Choroid plexus epithelial cell (primary cell): ENCODE data around the gene BZW2.
"Not testable (repeated sequence)": the region's sequence is repeated elsewhere in the genome, so short reads cannot be mapped to it uniquely, and the experiment has no call there.

Experiments
- DNase-seq: peaks from one replicate; pipeline ENCODE4 v3.0.0-alpha.2; 2010; ENCODE audit warnings: low read depth
- H3K4me3 ChIP-seq: 2 replicates; pipeline ENCODE4 v1.5.1; 2011; ENCODE audit warnings: low read depth, mild to moderate bottlenecking, control low read depth, low read length, moderate library complexity
- TF ChIP-seq, protein P1 (sequence below): conservative IDR thresholded peaks from 2 replicates; pipeline ENCODE4 v1.5.1; 2011; ENCODE audit warnings: low read depth, mild to moderate bottlenecking, control low read depth, inconsistent platforms, low read length, moderate library complexity

The BZW2 gene

DNA sequence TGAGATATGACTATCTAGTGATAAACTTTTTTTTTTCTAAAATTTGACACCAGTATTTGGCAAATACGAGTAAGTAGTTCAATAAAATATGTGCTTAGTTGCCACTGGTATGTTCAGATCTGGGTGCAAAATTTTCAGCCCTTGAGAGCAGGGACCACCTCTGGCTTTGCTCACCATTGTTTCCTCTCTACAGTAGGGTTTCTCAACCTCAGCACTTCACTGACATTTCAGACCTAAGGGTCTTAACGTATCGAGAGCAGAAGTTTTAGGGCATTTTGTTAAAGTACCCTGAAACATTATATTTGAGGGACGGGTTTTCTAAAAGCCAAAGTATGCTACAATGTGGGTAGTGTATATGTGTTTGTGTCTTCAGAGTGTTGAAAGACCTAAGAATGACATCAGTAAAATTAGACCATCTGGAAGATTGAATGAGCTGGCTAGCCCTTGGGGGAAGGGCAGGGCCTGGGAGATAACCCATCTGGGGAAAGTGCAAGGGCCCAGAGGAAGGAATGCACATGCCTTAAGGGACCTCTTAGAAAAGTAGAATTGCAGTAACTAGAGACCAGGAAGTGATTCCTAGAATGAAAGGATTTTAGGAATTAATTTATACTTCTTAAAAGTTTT lies 11.8 kb downstream of the BZW2 start:
- TF ChIP-seq, protein P1, sequence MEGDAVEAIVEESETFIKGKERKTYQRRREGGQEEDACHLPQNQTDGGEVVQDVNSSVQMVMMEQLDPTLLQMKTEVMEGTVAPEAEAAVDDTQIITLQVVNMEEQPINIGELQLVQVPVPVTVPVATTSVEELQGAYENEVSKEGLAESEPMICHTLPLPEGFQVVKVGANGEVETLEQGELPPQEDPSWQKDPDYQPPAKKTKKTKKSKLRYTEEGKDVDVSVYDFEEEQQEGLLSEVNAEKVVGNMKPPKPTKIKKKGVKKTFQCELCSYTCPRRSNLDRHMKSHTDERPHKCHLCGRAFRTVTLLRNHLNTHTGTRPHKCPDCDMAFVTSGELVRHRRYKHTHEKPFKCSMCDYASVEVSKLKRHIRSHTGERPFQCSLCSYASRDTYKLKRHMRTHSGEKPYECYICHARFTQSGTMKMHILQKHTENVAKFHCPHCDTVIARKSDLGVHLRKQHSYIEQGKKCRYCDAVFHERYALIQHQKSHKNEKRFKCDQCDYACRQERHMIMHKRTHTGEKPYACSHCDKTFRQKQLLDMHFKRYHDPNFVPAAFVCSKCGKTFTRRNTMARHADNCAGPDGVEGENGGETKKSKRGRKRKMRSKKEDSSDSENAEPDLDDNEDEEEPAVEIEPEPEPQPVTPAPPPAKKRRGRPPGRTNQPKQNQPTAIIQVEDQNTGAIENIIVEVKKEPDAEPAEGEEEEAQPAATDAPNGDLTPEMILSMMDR, result peak; percentile 37
- no peak overlapping the region for H3K4me3 ChIP-seq
- peak; percentile 87 for DNase-seq

DNA sequence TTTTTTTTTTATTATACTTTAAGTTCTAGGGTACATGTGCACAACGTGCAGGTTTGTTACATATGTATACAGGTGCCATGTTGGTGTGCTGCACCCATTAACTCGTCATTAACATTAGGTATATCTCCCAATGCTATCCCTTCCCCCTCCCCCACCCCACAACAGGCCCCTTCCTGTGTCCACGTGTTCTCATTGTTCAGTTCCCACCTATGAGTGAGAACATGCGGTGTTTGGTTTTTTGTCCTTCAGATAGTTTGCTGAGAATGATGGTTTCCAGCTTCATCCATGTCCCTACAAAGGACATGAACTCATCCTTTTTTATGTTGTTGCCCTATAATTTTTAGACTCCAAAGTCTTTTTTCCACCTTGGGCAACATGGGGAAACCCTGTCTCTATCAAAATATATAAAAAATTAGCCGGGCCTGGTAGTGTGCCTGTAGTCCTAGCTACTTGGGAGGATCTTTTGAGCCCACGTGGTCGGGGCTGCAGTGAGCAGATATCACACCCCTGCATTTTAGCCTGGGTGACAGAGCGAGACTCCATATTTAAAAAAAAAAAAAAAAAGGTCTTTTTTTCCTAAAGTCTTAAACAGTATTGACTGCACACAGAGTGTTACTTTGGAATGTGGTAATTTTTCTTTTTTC lies 14.0 kb downstream of the BZW2 start:
- not testable (repeated sequence) for DNase-seq, H3K4me3 ChIP-seq

DNA sequence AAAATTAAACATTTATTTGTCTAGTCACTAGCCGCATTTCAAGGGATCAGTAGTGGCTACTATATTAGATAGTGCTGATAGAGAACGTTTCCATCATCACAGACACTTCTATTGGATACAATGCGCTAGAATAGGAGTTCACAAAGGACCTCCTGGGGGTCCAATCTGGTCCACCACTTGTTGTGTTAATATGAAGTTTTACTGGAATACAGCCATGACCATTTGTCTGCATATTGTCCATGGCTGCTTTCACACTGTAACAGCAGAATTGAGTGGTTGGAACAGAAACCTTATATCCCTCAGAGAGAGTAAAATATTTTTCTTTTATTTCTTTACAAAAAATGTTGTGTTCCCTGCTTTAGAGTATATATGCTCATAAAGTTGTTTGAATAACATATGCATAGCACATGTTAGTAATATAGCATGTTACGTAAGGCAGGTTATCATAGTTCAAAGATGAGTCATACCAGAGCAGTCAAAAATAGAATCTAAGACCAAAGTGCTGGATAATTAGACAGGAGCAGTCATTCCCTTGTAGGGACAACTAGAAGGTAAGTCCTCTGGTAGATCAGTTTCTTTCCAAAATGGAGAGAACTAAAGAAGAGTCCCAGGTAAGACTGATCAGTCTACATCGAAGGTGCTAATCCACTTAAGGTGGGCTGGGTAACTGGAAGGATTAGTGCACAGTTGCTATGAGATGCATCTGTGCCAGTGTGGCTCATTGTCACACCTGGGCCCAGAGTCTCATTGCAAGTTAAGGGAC lies 14.9 kb downstream of the BZW2 start:
- peak; percentile 45 for DNase-seq
- TF ChIP-seq, protein P1, result no peak
- H3K4me3 ChIP-seq, result no peak overlapping the region

DNA sequence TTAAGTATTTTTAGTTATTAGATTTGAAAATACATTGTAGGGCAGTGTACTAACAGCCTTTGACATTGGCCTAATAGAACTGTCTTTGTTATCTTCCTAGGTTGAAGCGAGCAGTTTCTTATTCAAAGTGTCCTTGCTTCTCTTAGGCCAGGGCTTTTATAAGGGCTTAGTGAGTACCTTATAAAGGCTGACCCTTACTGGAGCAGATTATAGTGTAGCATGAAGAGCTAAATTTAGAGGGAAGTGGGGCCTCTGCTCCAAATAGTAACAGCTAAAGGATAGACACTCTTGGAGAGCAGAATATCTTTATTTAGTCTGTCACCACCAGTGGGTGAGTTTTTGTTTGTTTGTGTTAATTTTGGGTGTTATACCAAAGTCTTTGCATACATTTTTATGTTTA lies 15.9 kb downstream of the BZW2 start:
- DNase-seq, result no peak
- no peak overlapping the region for H3K4me3 ChIP-seq
- TF ChIP-seq, protein P1, result no peak

DNA sequence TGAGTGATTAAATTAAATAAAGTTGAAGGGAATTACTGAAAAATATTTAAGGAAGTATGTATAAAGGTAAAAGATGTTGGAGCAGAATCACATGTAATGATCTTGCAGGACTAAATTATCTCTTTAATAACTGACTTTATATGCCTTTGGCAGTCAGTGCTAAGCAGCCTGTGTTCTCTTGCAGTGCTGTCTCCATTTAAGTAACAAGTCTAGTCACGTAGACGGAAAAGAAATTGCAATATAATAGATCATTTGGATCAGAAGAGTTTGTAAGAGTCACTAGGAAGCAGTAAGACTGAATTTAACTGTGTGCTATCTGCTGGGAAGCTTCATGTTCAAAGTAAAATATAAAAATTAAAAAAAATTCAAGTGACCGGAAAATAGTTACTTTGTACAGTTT lies 21.4 kb downstream of the BZW2 start:
- H3K4me3 ChIP-seq, result no peak overlapping the region
- DNase-seq, result no peak
- TF ChIP-seq, protein P1, result no peak

DNA sequence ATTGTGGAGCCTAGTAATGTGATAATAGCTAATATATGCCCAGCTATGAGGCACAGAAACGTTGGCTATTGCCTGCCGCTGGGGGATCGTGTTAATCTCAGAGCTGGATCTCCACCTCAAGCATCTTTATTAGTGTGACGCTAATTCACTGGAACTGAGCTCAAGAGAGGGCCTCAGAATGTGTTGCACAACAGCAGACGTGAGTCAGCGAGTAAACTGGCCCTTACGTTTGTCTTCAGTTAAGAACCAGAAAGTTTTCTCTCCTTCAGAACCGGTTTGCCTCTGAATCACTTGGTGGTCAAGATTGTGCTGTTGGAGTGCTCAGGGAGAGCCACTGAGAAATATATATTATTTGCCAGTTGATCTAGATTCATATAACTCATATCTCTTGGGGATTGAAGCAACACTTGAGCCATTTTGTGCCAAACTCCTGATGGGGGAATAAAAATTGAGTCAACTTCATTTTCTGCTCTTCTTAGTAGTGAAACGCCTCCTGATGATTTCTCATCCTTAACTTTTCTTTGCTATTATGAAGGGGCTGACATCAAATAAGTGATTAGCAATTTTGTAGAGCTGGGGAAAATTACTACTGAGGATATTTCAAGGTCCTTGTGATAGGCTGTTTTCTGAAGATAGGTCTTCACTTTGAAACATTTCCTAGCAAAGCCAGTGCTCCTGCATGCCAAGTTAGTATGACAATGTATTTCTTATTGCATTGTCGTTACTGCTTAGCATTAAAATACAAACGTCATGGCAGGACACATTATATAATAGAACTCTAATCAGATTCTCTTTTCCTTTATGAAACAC lies 22.3 kb downstream of the BZW2 start:
- no peak overlapping the region for H3K4me3 ChIP-seq
- peak; percentile 100 for DNase-seq
- TF ChIP-seq, protein P1, result peak; percentile 50

DNA sequence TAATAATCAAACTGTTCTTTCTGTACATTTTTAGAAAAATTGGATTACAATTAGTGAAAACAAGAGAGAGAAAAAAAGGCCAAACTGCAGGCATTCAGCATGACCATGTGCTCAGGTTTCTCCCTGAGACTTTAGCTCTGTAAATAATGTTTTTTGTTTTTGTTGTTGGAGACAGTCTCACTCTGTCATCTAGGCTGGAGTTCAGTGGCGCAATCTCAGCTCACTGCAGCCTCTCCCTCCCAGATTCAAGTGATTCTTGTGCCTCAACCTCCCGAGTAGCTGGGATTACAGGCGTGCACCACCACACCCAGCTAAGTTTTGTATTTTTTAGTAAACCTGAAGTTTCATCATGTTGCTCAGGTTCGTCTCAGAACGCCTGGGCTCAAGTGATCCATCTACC lies 23.0 kb downstream of the BZW2 start:
- peak; percentile 61 for DNase-seq
- TF ChIP-seq, protein P1, result no peak
- no peak overlapping the region for H3K4me3 ChIP-seq
